Measurements from ENCODE around the gene GPR22.

GRCh38 chr7:107494884-107495283 is 25.0 kb downstream of the GPR22 start:
- TF ChIP-seq, protein P1, sequence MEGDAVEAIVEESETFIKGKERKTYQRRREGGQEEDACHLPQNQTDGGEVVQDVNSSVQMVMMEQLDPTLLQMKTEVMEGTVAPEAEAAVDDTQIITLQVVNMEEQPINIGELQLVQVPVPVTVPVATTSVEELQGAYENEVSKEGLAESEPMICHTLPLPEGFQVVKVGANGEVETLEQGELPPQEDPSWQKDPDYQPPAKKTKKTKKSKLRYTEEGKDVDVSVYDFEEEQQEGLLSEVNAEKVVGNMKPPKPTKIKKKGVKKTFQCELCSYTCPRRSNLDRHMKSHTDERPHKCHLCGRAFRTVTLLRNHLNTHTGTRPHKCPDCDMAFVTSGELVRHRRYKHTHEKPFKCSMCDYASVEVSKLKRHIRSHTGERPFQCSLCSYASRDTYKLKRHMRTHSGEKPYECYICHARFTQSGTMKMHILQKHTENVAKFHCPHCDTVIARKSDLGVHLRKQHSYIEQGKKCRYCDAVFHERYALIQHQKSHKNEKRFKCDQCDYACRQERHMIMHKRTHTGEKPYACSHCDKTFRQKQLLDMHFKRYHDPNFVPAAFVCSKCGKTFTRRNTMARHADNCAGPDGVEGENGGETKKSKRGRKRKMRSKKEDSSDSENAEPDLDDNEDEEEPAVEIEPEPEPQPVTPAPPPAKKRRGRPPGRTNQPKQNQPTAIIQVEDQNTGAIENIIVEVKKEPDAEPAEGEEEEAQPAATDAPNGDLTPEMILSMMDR (IDR thresholded peaks at IDR 0.05): no peak
- no peak for TF ChIP-seq POLR2A (IDR thresholded peaks at IDR 0.05)
